IPS-NIHi11 (cell line): ENCODE data around the gene ARSJ.
"Not testable (repeated sequence)": the region's sequence is repeated elsewhere in the genome, so short reads cannot be mapped to it uniquely, and the experiment has no call there.

Experiments used
- DNase-seq: peaks from one replicate; pipeline ENCODE4 v3.0.0; 2012; ENCODE audit warnings: mixed read lengths, low spot score

The ARSJ gene

GRCh38 chr4:113979148-113979904 lies at the start of gene ARSJ:
ARSJ (minus strand) TSS chr4:113979647; CDS start chr4:113978834, 813 bp downstream.
- peak; percentile 70 for DNase-seq

- no peak for DNase-seq
Measured at GRCh38 chr4:114028071-114028470, 48.6 kb upstream of the ARSJ start.

- no peak for DNase-seq
Measured at GRCh38 chr4:114027596-114027995, 48.1 kb upstream of the ARSJ start.

- DNase-seq, result peak; percentile 9
Measured at GRCh38 chr4:114026447-114026846, 47.0 kb upstream of the ARSJ start.

GRCh38 chr4:114025176-114025777 lies 45.8 kb upstream of the ARSJ start:
- no peak for DNase-seq

- no peak for DNase-seq
Measured at GRCh38 chr4:114021451-114021850, 42.0 kb upstream of the ARSJ start.

GRCh38 chr4:114019969-114020358 lies 40.5 kb upstream of the ARSJ start:
- DNase-seq, result no peak

- no peak for DNase-seq
Measured at GRCh38 chr4:114019276-114019968, 40.0 kb upstream of the ARSJ start.

- DNase-seq, result no peak
Measured at GRCh38 chr4:114017120-114017917, 37.9 kb upstream of the ARSJ start.

- DNase-seq, result no peak
Measured at GRCh38 chr4:114015444-114015899, 36.0 kb upstream of the ARSJ start.

GRCh38 chr4:114013201-114013600 lies 33.8 kb upstream of the ARSJ start:
- DNase-seq, result not testable (repeated sequence)

GRCh38 chr4:114012749-114013148 lies 33.3 kb upstream of the ARSJ start:
- DNase-seq, result no peak

GRCh38 chr4:114005569-114006442 lies 26.4 kb upstream of the ARSJ start:
- no peak for DNase-seq

- not testable (repeated sequence) for DNase-seq
Measured at GRCh38 chr4:114004483-114005226, 25.2 kb upstream of the ARSJ start.

- DNase-seq, result no peak
Measured at GRCh38 chr4:113998531-113998930, 19.1 kb upstream of the ARSJ start.

GRCh38 chr4:113998079-113998478 lies 18.6 kb upstream of the ARSJ start:
- DNase-seq, result no peak

- no peak for DNase-seq
Measured at GRCh38 chr4:113997206-113997605, 17.8 kb upstream of the ARSJ start.

GRCh38 chr4:113996599-113997177 lies 17.2 kb upstream of the ARSJ start:
- no peak for DNase-seq

GRCh38 chr4:113993887-113994286 lies 14.4 kb upstream of the ARSJ start:
- no peak for DNase-seq

GRCh38 chr4:113990886-113991285 lies 11.4 kb upstream of the ARSJ start:
- no peak for DNase-seq
